ENCODE data around the gene VSTM1. TPM values are rescaled to one million over a fixed set of nuclear protein-coding genes. Genes with fewer than 3 reads are reported as not detected.
A peak's percentile ranks its signal among the peaks of the same experiment; 100 is the strongest.

The VSTM1 gene
- total RNA-seq, 1 experiment from 2014 or later, result not detected

DNA sequence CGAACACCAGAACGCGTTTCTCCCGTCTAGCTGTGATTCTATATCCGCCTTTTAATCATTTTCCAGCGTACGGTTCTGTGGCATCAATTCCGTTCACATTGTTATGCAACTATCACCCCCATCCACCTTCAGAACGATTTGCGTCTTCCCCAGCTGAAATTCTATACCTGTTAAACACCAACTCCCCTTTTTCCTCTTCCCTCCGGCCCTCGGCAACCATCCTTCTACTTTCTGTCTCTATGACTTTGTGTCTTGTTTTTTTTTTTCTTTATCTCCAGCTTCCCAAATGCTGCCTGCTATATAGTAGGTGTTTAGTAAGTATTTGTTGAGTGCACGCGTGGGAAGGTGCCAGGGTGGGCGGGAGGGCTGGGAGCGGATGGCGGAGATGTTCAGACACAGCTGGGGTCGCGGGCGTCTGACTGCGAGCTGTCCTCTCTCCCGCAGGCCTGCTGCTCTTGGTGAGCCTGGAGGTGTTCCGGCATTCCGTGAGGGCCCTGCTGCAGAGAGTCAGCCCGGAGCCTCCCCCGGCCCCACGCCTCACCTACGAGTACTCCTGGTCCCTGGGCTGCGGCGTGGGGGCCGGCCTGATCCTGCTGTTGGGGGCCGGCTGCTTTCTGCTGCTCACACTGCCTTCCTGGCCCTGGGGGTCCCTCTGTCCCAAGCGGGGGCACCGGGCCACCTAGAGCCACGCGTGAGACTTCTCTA, 52.0 kb downstream of the VSTM1 start:
- Histone ChIP-seq H3K9ac (ENCODE audit: low read length) (no peak overlapping the region), H3K27ac (ENCODE audit: low read length) (no peak overlapping the region), H3K4me1 (ENCODE audit: insufficient read depth, low read length) (peaks cover 26% of the 10 kb centered on the region), H3K4me3 (ENCODE audit: low read length) (no peak overlapping the region), H3K79me2 (ENCODE audit: low read length) (no peaks in the 10 kb centered on the region), H4K20me1 (ENCODE audit: low read length) (no peaks in the 10 kb centered on the region), H2AFZ (ENCODE audit: low read length) (no peak overlapping the region), H3K27me3 (ENCODE audit: low read length) (no peaks in the 10 kb centered on the region), H3K9me3 (ENCODE audit: low read length) (no peaks in the 10 kb centered on the region), H3F3A (ENCODE audit: low read length, unreplicated experiment) (no peaks in the 10 kb centered on the region), H3K36me3 (ENCODE audit: low read depth, low read length) (no peaks in the 10 kb centered on the region), H3K4me2 (ENCODE audit: low read length) (no peak overlapping the region), H3K9me2 (replicated peaks; ENCODE audit: low read length) (no peaks in the 10 kb centered on the region)
- BruUV-seq (replicated peaks), result no TSS peak
- CTCF ChIA-PET, result no interaction called here
- POLR2A ChIA-PET (ENCODE audit: unreplicated experiment), result no interaction called here
- TF ChIP-seq, protein P1, sequence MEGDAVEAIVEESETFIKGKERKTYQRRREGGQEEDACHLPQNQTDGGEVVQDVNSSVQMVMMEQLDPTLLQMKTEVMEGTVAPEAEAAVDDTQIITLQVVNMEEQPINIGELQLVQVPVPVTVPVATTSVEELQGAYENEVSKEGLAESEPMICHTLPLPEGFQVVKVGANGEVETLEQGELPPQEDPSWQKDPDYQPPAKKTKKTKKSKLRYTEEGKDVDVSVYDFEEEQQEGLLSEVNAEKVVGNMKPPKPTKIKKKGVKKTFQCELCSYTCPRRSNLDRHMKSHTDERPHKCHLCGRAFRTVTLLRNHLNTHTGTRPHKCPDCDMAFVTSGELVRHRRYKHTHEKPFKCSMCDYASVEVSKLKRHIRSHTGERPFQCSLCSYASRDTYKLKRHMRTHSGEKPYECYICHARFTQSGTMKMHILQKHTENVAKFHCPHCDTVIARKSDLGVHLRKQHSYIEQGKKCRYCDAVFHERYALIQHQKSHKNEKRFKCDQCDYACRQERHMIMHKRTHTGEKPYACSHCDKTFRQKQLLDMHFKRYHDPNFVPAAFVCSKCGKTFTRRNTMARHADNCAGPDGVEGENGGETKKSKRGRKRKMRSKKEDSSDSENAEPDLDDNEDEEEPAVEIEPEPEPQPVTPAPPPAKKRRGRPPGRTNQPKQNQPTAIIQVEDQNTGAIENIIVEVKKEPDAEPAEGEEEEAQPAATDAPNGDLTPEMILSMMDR (conservative IDR thresholded peaks at IDR 0.05; ENCODE audit: low read depth, low read length), result no peak
- TF ChIP-seq EZH2phosphoT487 (IDR thresholded peaks at IDR 0.05; ENCODE audit: borderline replicate concordance, low read length), result no peak
- no peak for TF ChIP-seq EZH2 (IDR thresholded peaks at IDR 0.05; ENCODE audit: low read length, unreplicated experiment)
- intact Hi-C loops (cut with micrococcal nuclease), result no loop called here
- DNase-seq (no peak), ATAC-seq (no peak)

DNA sequence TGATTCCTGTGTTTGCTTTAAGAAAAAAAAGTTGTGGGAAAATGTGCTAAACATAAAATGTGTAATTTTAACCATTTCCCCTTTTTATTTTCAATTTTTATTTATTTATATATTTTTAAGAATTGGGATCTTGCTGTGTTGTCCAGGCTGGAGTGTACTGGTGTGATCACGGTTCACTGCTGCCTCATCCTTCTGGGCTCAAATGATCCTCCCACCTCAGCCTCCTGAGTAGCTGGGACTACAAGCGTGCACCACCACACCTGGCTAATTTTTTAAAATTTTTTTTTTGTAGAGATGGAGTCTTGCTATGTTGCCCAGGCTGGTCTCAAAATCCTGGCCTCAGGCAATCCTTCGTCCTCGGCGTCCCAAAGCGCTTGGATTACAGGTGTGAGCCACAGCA, 53.2 kb downstream of the VSTM1 start:
- POLR2A ChIA-PET (ENCODE audit: unreplicated experiment), result no interaction called here
- CTCF ChIA-PET, result no interaction called here
- Histone ChIP-seq H3K9ac (ENCODE audit: low read length) (no peak overlapping the region), H3K9me3 (ENCODE audit: low read length) (no peaks in the 10 kb centered on the region), H3K4me2 (ENCODE audit: low read length) (no peak overlapping the region), H3K27ac (ENCODE audit: low read length) (no peak overlapping the region), H3F3A (ENCODE audit: low read length, unreplicated experiment) (no peaks in the 10 kb centered on the region), H3K4me3 (ENCODE audit: low read length) (no peak overlapping the region), H3K36me3 (ENCODE audit: low read depth, low read length) (no peaks in the 10 kb centered on the region), H4K20me1 (ENCODE audit: low read length) (no peaks in the 10 kb centered on the region), H3K79me2 (ENCODE audit: low read length) (no peaks in the 10 kb centered on the region), H3K4me1 (ENCODE audit: insufficient read depth, low read length) (peaks cover 26% of the 10 kb centered on the region), H2AFZ (ENCODE audit: low read length) (no peak overlapping the region), H3K27me3 (ENCODE audit: low read length) (no peaks in the 10 kb centered on the region), H3K9me2 (replicated peaks; ENCODE audit: low read length) (no peaks in the 10 kb centered on the region)
- no peak for DNase-seq
- ATAC-seq, result no peak
- no TSS peak for BruUV-seq (replicated peaks)
- TF ChIP-seq EZH2 (IDR thresholded peaks at IDR 0.05; ENCODE audit: low read length, unreplicated experiment) (no peak), EZH2phosphoT487 (IDR thresholded peaks at IDR 0.05; ENCODE audit: borderline replicate concordance, low read length) (no peak)
- TF ChIP-seq, protein P1 (conservative IDR thresholded peaks at IDR 0.05; ENCODE audit: low read depth, low read length), result no peak
- intact Hi-C loops (cut with micrococcal nuclease), result no loop called here

DNA sequence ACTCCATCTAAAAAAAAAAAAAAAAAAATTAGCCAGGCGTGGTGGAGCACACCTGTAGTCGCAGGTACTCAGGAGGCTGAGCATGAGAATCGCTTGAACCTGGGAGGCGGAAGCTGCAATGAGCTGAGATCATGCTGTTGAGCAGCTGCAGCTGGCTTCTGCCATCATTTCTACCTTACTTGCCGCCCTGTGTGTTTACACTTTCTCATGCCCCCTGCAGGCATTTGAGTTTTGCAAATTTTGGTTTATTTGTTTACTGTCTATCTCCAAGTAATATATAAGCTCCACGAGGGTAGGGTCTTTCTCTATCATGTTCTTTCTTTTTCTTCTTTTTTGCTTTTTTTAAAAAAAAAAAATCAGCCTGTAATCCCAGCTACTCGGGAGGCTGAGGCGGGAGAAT, 54.3 kb downstream of the VSTM1 start:
- Histone ChIP-seq H3K9me2 (replicated peaks; ENCODE audit: low read length) (no peaks in the 10 kb centered on the region), H3K4me1 (ENCODE audit: insufficient read depth, low read length) (peaks cover 26% of the 10 kb centered on the region), H2AFZ (ENCODE audit: low read length) (no peak overlapping the region), H3F3A (ENCODE audit: low read length, unreplicated experiment) (no peaks in the 10 kb centered on the region), H3K36me3 (ENCODE audit: low read depth, low read length) (no peaks in the 10 kb centered on the region), H4K20me1 (ENCODE audit: low read length) (no peaks in the 10 kb centered on the region), H3K79me2 (ENCODE audit: low read length) (no peaks in the 10 kb centered on the region), H3K9me3 (ENCODE audit: low read length) (no peaks in the 10 kb centered on the region), H3K4me3 (ENCODE audit: low read length) (no peak overlapping the region), H3K27ac (ENCODE audit: low read length) (peak overlapping the region; percentile 96), H3K27me3 (ENCODE audit: low read length) (no peaks in the 10 kb centered on the region), H3K4me2 (ENCODE audit: low read length) (no peak overlapping the region), H3K9ac (ENCODE audit: low read length) (peak overlapping the region; percentile 73; the same call in 1 of the 2 replicates)
- peak; percentile 48 for DNase-seq
- CTCF ChIA-PET, result no interaction called here
- ATAC-seq, result no peak
- BruUV-seq (replicated peaks), result no TSS peak
- POLR2A ChIA-PET (ENCODE audit: unreplicated experiment), result interaction anchor here (0.7 to 0.8 kb wide), 2 partner anchors 18 to 29 kb away, joined by 3 to 5 read pairs; no protein-coding TSS in a partner anchor
- no peak for TF ChIP-seq EZH2phosphoT487 (IDR thresholded peaks at IDR 0.05; ENCODE audit: borderline replicate concordance, low read length)
- TF ChIP-seq, protein P1 (conservative IDR thresholded peaks at IDR 0.05; ENCODE audit: low read depth, low read length), result peak; percentile 25; the same call in 1 of the 2 replicates
- intact Hi-C loops (cut with micrococcal nuclease), result no loop called here

All from PC-3 (cell line).